HepG2 (cell line): Measurements from ENCODE around the gene TMCC1. TPM values are rescaled to one million over a fixed set of nuclear protein-coding genes. Genes with fewer than 3 reads are reported as not detected.

Experiments
- CBX1 ChIP-seq: IDR thresholded peaks from one replicate; pipeline ENCODE4 v1.6.1; 2016; ENCODE audit warnings: antibody characterized with exemption, low read depth
- EP300 ChIP-seq, 3 experiments: sonication (generic) in 1 of 3; formaldehyde crosslinking in 1 of 3; IDR thresholded peaks; 2 replicates each; pipeline versions ENCODE4 v1.5.1 to v1.6.1; 2011 to 2020; ENCODE audit warnings: low read depth in 2 of 3, low read length in 2 of 3, borderline replicate concordance in 1 of 3, improper control_type of control experiment in 1 of 3, mild to moderate bottlenecking in 1 of 3, missing genetic modification reagents in 1 of 3, moderate library complexity in 1 of 3
- ETV6 ChIP-seq: sonication (generic); formaldehyde crosslinking; conservative IDR thresholded peaks from 2 replicates; pipeline ENCODE4 v1.4.0; 2020; ENCODE audit warnings: missing genetic modification reagents
- FOXP1 ChIP-seq, 2 experiments: fragments of 450-650 bp in 1 of 2; IDR thresholded peaks; 2 replicates each; pipeline ENCODE4 v1.6.1; 2017 to 2018; ENCODE audit warnings: antibody characterized with exemption in 1 of 2
- GABPB1 ChIP-seq: IDR thresholded peaks from 2 replicates; pipeline ENCODE4 v1.6.1; 2016; ENCODE audit warnings: mild to moderate bottlenecking, missing genetic modification reagents, moderate library complexity, missing compliant biosample characterization
- JARID2 ChIP-seq: sonication (generic); formaldehyde crosslinking; IDR thresholded peaks from 2 replicates; pipeline ENCODE4 v1.8.1; 2023; ENCODE audit warnings: missing genetic modification reagents, inconsistent platforms; ENCODE audit not compliant: insufficient replicate concordance
- MYC ChIP-seq: sonication (generic); formaldehyde crosslinking; IDR thresholded peaks from 2 replicates; pipeline ENCODE4 v1.9.0; 2021; ENCODE audit warnings: missing genetic modification reagents, borderline replicate concordance
- PHF21A ChIP-seq: sonication (generic); formaldehyde crosslinking; IDR thresholded peaks from 2 replicates; pipeline ENCODE4 v1.5.0; 2020; ENCODE audit warnings: mild to moderate bottlenecking, missing genetic modification reagents
- PHF8 ChIP-seq: sonication (generic); formaldehyde crosslinking; IDR thresholded peaks from 2 replicates; pipeline ENCODE4 v1.5.0; 2020; ENCODE audit warnings: missing genetic modification reagents
- RORA ChIP-seq: sonication (generic); formaldehyde crosslinking; IDR thresholded peaks from 2 replicates; pipeline ENCODE4 v1.5.0; 2020; ENCODE audit warnings: mild to moderate bottlenecking, missing genetic modification reagents, moderate library complexity
- RXRB ChIP-seq: IDR thresholded peaks from 2 replicates; pipeline ENCODE4 v1.6.1; 2016; ENCODE audit warnings: borderline replicate concordance, missing genetic modification reagents, missing compliant biosample characterization
- TAF15 ChIP-seq: fragments of 200-400 bp; formaldehyde crosslinking; IDR thresholded peaks from one replicate; pipeline ENCODE4 v1.6.1; 2018; ENCODE audit warnings: mild to moderate bottlenecking, low read depth, low read length; ENCODE audit not compliant: poor library complexity, severe bottlenecking
- ZNF264 ChIP-seq: sonication (generic); formaldehyde crosslinking; IDR thresholded peaks from 2 replicates; pipeline ENCODE4 v1.4.0; 2020; ENCODE audit warnings: missing genetic modification reagents
- ZNF556 ChIP-seq: sonication (generic); formaldehyde crosslinking; IDR thresholded peaks from 2 replicates; pipeline ENCODE4 v1.4.0; 2020; ENCODE audit warnings: mild to moderate bottlenecking, missing genetic modification reagents, borderline replicate concordance
- ZNF589 ChIP-seq: sonication (generic); formaldehyde crosslinking; conservative IDR thresholded peaks from 2 replicates; pipeline ENCODE4 v1.8.0; 2022; ENCODE audit warnings: mild to moderate bottlenecking, moderate library complexity, missing genetic modification reagents
- ZNF605 ChIP-seq: sonication (generic); formaldehyde crosslinking; IDR thresholded peaks from 2 replicates; pipeline ENCODE4 v1.8.0; 2022; ENCODE audit warnings: mild to moderate bottlenecking, missing genetic modification reagents
- polyA plus RNA-seq, 8 experiments: library from polyadenylated mRNA; depleted of rRNA in 3 of 8; stranded (reverse) in 7 of 8; unstranded in 1 of 8; fragments of >200 nt; fragmentation: Illumina TruSeq in 4 of 8; extraction: Trizol in 4 of 8; gene quantifications; 2 replicates each; pipeline versions ENCODE4 v1.2.1 to v1.2.3, GENCODE V29; 2011 to 2016; ENCODE audit warnings: low read depth in 4 of 8, missing spikeins in 1 of 8, mixed read lengths in 1 of 8; ENCODE audit not compliant: insufficient read depth in 1 of 8
- total RNA-seq, 5 experiments: library from RNA; depleted of rRNA; stranded (reverse); fragments of >200 nt; fragmentation: Illumina TruSeq; extraction: Trizol; gene quantifications; 2 replicates each; pipeline ENCODE4 v1.2.3, GENCODE V29; 2016; ENCODE audit warnings: low read depth in 1 of 5
- TF ChIP-seq, protein P1 (sequence below): sonication (generic); formaldehyde crosslinking; IDR thresholded peaks from 2 replicates; pipeline ENCODE4 v1.8.1; 2023; ENCODE audit warnings: missing genetic modification reagents, inconsistent platforms, borderline replicate concordance
- TF ChIP-seq, protein P2 (sequence below): sonication (generic); formaldehyde crosslinking; IDR thresholded peaks from 2 replicates; pipeline ENCODE4 v1.8.0; 2022; ENCODE audit warnings: missing genetic modification reagents, mild to moderate bottlenecking, borderline replicate concordance
- TF ChIP-seq, protein P3 (sequence below): sonication (generic); formaldehyde crosslinking; IDR thresholded peaks from 2 replicates; pipeline ENCODE4 v1.5.0; 2020; ENCODE audit warnings: mild to moderate bottlenecking, missing genetic modification reagents, borderline replicate concordance
- TF ChIP-seq, protein P4 (sequence below), 2 experiments: fragments of 450-650 bp in 1 of 2; sonication (generic) in 1 of 2; formaldehyde crosslinking; IDR thresholded peaks; 2 replicates each; pipeline versions ENCODE4 v1.5.0 to v1.8.0; 2020 to 2022; ENCODE audit warnings: mild to moderate bottlenecking in 1 of 2, missing genetic modification reagents in 1 of 2

Gene TMCC1
- total and polyA plus RNA-seq, 2 of the 13 experiments (the other 11 are each of a cell fraction or from before 2014, with no cell fraction given) = 12.1 to 264 TPM

DNA sequence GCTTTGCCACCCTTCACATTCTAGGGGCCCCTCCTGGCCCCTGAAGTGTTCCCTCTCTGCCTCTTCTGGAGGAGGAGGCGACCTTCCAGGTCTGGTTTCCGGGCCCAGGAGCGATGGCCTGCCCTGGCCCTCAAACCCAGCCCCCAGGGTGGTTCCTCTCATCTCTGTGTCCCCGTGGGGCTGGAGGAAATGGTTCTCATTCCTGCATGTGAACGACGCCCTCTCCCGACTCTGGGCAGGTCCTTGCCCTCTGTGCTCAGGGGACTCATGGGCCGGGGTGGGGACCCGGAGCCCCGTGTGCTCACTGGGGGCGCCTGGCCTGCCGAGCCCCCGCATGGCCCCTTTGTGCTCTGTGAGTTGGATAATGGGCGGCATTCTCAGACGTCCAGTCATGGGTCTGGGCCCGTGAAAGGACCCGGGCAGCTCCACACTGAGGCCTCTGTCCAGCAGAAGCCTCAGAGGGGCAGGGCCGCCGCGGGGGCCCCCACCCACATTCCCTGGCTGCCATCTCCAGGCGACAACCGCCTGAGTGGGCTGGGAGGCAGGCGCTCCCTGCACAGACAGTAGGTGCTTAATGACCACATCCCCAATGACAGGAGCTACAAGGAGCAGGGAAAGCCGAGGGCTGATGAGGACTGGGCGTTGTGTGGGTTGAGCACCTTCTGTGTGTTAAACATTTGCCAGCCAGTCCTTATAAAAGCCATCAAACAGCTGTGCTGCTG lies 281.5 kb downstream of the TMCC1 start (continued):
- TF ChIP-seq, protein P1, sequence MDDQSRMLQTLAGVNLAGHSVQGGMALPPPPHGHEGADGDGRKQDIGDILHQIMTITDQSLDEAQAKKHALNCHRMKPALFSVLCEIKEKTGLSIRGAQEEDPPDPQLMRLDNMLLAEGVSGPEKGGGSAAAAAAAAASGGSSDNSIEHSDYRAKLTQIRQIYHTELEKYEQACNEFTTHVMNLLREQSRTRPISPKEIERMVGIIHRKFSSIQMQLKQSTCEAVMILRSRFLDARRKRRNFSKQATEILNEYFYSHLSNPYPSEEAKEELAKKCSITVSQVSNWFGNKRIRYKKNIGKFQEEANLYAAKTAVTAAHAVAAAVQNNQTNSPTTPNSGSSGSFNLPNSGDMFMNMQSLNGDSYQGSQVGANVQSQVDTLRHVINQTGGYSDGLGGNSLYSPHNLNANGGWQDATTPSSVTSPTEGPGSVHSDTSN (CRISPR knock-in tag) = 0 out of 2 replicates have a peak, but pooled peaks have one; percentile 36
- peak; percentile 43 for TF ChIP-seq TAF15
- TF ChIP-seq ZNF556 (CRISPR knock-in tag) = peak; percentile 20; the same call in 1 of the 2 replicates
- TF ChIP-seq EP300 (IDR thresholded peaks at IDR 0.05; ENCODE audit: low read depth in 2 of 2, low read length in 2 of 2) = no peak; a peak in 1 of 4 replicates
- peak; percentile 30; the same call in 1 of the 2 replicates for TF ChIP-seq EP300 (CRISPR knock-in tag; IDR thresholded peaks at IDR 0.05; ENCODE audit: borderline replicate concordance)
- peak; percentile 73; the same call in 1 of the 2 replicates for TF ChIP-seq ETV6 (CRISPR knock-in tag)
- TF ChIP-seq, protein P2, sequence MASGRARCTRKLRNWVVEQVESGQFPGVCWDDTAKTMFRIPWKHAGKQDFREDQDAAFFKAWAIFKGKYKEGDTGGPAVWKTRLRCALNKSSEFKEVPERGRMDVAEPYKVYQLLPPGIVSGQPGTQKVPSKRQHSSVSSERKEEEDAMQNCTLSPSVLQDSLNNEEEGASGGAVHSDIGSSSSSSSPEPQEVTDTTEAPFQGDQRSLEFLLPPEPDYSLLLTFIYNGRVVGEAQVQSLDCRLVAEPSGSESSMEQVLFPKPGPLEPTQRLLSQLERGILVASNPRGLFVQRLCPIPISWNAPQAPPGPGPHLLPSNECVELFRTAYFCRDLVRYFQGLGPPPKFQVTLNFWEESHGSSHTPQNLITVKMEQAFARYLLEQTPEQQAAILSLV (CRISPR knock-in tag) = 0 out of 2 replicates have a peak, but pooled peaks have one; percentile 8
- no peak for TF ChIP-seq FOXP1 (IDR thresholded peaks at IDR 0.05)
- TF ChIP-seq FOXP1 (CRISPR knock-in tag; IDR thresholded peaks at IDR 0.05) = 0 out of 2 replicates have a peak, but pooled peaks have one; percentile 18
- peak; percentile 55 for TF ChIP-seq PHF8
- peak; percentile 55; the same call in 1 of the 2 replicates for TF ChIP-seq GABPB1 (CRISPR knock-in tag)
- TF ChIP-seq, protein P3, sequence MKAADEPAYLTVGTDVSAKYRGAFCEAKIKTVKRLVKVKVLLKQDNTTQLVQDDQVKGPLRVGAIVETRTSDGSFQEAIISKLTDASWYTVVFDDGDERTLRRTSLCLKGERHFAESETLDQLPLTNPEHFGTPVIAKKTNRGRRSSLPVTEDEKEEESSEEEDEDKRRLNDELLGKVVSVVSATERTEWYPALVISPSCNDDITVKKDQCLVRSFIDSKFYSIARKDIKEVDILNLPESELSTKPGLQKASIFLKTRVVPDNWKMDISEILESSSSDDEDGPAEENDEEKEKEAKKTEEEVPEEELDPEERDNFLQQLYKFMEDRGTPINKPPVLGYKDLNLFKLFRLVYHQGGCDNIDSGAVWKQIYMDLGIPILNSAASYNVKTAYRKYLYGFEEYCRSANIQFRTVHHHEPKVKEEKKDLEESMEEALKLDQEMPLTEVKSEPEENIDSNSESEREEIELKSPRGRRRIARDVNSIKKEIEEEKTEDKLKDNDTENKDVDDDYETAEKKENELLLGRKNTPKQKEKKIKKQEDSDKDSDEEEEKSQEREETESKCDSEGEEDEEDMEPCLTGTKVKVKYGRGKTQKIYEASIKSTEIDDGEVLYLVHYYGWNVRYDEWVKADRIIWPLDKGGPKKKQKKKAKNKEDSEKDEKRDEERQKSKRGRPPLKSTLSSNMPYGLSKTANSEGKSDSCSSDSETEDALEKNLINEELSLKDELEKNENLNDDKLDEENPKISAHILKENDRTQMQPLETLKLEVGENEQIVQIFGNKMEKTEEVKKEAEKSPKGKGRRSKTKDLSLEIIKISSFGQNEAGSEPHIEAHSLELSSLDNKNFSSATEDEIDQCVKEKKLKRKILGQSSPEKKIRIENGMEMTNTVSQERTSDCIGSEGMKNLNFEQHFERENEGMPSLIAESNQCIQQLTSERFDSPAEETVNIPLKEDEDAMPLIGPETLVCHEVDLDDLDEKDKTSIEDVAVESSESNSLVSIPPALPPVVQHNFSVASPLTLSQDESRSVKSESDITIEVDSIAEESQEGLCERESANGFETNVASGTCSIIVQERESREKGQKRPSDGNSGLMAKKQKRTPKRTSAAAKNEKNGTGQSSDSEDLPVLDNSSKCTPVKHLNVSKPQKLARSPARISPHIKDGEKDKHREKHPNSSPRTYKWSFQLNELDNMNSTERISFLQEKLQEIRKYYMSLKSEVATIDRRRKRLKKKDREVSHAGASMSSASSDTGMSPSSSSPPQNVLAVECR = 0 out of 2 replicates have a peak, but pooled peaks have one; percentile 8
- TF ChIP-seq ZNF264 (CRISPR knock-in tag) = 0 out of 2 replicates have a peak, but pooled peaks have one; percentile 1
- TF ChIP-seq, protein P4, sequence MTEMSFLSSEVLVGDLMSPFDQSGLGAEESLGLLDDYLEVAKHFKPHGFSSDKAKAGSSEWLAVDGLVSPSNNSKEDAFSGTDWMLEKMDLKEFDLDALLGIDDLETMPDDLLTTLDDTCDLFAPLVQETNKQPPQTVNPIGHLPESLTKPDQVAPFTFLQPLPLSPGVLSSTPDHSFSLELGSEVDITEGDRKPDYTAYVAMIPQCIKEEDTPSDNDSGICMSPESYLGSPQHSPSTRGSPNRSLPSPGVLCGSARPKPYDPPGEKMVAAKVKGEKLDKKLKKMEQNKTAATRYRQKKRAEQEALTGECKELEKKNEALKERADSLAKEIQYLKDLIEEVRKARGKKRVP (CRISPR knock-in tag; IDR thresholded peaks at IDR 0.05) = 0 out of 4 replicates have a peak, but pooled peaks of 1 of the 2 experiments have one; percentile 19
- TF ChIP-seq ZNF605 (CRISPR knock-in tag) = 0 out of 2 replicates have a peak, but pooled peaks have one; percentile 53
- TF ChIP-seq RXRB (CRISPR knock-in tag) = peak; percentile 54; the same call in 1 of the 2 replicates
- peak; percentile 21 for TF ChIP-seq JARID2 (CRISPR knock-in tag)
- peak; percentile 14 for TF ChIP-seq CBX1
- TF ChIP-seq ZNF589 (CRISPR knock-in tag) = 0 out of 2 replicates have a peak, but pooled peaks have one; percentile 33
- TF ChIP-seq PHF21A (CRISPR knock-in tag) = peak; percentile 10; the same call in 1 of the 2 replicates
- 0 out of 2 replicates have a peak, but pooled peaks have one; percentile 24 for TF ChIP-seq MYC (CRISPR knock-in tag)
- TF ChIP-seq RORA = no peak
